ENCODE data around the gene FBLN2.
A peak's percentile ranks its signal among the peaks of the same experiment; 100 is the strongest.

Gene FBLN2

DNA sequence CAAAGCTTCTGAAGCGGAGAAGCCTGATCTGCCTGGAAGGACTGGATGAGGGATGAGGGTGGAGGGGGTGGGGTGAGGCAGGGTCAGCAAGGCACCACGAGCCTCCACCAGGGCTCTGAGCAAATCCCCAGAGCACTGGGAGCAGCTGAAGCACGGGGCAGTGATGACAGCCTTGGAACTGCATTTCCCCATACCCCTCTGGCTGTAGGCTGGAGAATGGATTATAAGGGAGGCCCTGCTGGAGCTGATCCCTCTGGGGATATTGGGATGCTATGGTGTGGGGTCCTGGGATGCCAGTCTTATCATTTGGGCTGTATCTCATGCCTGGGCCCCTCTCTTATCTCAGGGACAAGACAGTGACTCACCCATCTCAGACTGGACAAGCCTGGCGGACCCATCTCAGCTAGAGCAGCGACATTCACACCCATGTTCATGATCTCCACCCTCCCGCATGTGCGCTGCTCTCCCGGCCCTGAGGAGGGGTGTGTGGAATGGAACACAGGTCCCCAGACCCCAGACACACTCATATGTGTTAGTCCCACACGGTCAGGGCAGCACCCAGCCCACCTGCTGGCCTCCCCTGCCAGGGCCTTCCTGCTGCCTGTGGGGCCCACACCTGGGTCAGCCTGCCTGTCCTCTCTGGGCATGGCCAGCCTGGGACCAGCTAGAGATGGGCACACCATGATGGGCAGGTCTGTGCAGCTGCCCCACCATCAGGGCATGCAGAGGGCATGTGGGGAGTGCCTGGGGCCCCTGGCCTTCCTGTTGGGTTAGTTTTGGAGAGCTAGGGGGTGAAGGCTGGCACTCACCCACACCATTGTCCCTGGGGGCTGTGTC, 97.1 kb downstream of the FBLN2 start:
- H3K4me3 ChIP-seq (ENCODE audit: low read depth in 1 of 5, low read length in 5 of 5), result no peak overlapping the region
- H3K27ac ChIP-seq (ENCODE audit: low read depth, low read length), result no peak overlapping the region
- no peak overlapping the region for H3K9ac ChIP-seq (ENCODE audit: low read length in 5 of 5)
- peaks cover 0 to 13% (median 0%) of the 10 kb centered on the region in 5 donors for H3K27me3 ChIP-seq (ENCODE audit: control insufficient read depth in 5 of 5, insufficient read depth in 4 of 5, low read length in 5 of 5)
- H3K9me3 ChIP-seq (ENCODE audit: control insufficient read depth in 5 of 5, low read length in 5 of 5), result no peaks in the 10 kb centered on the region
- no peaks in the 10 kb centered on the region for H3K36me3 ChIP-seq (ENCODE audit: control insufficient read depth in 5 of 5, insufficient read depth in 5 of 5, low read length in 5 of 5)
- peaks cover 2 to 30% (median 25%) of the 10 kb centered on the region in 5 donors for H3K4me1 ChIP-seq (ENCODE audit: control insufficient read depth in 5 of 5, insufficient read depth in 5 of 5, low read length in 5 of 5)

DNA sequence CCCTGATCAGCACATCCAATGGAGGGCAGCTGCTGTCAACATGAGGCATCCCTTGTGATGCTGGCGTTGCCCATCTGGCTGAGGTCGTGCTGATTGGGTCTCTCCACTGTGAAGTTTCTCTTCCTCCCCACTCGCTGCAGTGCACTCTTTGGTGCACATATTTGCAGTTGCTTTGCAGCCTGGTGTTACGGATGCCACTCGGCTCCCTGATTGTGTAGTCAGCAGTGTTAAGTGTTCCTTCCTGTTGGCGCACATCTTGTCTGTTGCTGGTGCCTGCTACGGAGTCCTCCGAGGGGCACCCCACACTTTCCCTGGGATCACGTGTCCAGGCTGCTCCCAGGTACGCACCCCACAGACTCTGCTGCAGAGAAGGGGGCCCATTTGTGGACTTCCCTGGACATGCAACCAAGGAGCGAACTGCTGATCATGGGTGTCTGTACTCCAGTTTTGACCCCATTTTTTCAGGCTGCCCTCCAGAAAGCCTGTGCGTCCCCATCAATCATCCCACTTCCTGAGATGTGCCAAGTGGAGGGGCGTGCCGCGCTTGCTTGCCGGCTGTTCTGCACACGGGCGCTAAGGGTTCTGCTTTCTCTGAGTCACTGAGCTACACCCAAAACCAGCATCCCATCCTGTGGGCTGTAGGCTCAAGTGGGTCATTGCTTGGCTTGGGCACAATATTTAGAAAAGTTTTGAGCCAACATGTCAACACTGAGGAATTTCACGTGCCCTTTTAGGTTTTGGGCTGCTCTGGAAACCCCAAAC, 98.6 kb downstream of the FBLN2 start:
- Histone ChIP-seq H3K4me3 (ENCODE audit: low read depth in 1 of 5, low read length in 5 of 5) (peak overlapping the region in 1 of 5 donors; percentile 2), H3K27me3 (ENCODE audit: control insufficient read depth in 5 of 5, insufficient read depth in 4 of 5, low read length in 5 of 5) (peaks cover 0 to 13% (median 0%) of the 10 kb centered on the region in 5 donors), H3K4me1 (ENCODE audit: control insufficient read depth in 5 of 5, insufficient read depth in 5 of 5, low read length in 5 of 5) (peaks cover 2 to 30% (median 25%) of the 10 kb centered on the region in 5 donors), H3K9ac (ENCODE audit: low read length in 5 of 5) (no peak overlapping the region), H3K36me3 (ENCODE audit: control insufficient read depth in 5 of 5, insufficient read depth in 5 of 5, low read length in 5 of 5) (no peaks in the 10 kb centered on the region), H3K27ac (ENCODE audit: low read depth, low read length) (no peak overlapping the region), H3K9me3 (ENCODE audit: control insufficient read depth in 5 of 5, low read length in 5 of 5) (no peaks in the 10 kb centered on the region)

DNA sequence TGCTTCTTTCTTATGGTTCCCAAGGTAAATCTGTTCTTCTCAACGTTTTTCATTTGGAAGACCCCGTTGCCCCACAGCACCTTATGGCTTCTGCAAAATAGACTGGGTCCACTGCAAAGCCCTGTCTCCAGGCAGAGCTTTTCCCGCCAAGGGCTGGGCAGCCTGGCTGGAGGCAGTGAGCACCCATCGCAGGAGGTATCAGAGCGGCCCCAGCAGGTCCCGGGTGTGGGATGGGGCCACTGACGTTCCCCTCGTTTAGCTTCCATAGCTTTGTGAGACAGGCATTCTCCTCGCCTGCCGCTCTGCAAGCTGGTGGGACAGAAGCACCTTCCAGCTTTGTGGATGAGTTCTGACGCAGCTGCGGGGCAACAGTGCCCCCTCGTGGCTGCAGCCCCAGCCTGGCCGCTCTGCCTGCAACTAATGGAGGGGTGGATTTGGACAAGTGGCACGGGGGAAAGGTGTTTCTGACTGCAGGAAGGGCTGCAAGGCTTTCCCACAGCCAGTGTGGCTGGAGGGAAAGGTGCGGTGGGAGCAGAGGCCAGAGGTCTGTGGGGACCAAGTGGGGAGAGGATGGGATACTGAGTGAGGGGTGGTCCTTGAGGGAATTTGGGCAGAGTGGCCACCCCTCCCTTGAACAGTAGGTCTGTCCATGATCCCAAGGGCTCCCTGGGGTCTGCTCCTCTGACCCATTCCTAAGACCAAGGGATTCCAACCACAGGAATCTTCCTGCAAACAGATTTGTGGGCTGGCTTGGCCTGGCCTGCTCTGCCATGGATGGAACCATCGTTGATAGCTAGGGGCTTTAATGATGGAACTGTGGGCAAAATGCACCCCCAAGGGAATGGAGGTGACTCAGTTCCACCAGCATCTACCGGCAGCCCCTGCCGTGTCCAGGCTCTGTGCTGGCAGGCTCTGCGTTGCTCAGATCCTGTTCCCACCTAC, 99.4 kb downstream of the FBLN2 start:
- Histone ChIP-seq H3K27ac (ENCODE audit: low read depth, low read length) (no peak overlapping the region), H3K4me3 (ENCODE audit: low read depth in 1 of 5, low read length in 5 of 5) (peak overlapping the region in 1 of 5 donors; percentile 2), H3K4me1 (ENCODE audit: control insufficient read depth in 5 of 5, insufficient read depth in 5 of 5, low read length in 5 of 5) (peaks cover 2 to 30% (median 25%) of the 10 kb centered on the region in 5 donors)

DNA sequence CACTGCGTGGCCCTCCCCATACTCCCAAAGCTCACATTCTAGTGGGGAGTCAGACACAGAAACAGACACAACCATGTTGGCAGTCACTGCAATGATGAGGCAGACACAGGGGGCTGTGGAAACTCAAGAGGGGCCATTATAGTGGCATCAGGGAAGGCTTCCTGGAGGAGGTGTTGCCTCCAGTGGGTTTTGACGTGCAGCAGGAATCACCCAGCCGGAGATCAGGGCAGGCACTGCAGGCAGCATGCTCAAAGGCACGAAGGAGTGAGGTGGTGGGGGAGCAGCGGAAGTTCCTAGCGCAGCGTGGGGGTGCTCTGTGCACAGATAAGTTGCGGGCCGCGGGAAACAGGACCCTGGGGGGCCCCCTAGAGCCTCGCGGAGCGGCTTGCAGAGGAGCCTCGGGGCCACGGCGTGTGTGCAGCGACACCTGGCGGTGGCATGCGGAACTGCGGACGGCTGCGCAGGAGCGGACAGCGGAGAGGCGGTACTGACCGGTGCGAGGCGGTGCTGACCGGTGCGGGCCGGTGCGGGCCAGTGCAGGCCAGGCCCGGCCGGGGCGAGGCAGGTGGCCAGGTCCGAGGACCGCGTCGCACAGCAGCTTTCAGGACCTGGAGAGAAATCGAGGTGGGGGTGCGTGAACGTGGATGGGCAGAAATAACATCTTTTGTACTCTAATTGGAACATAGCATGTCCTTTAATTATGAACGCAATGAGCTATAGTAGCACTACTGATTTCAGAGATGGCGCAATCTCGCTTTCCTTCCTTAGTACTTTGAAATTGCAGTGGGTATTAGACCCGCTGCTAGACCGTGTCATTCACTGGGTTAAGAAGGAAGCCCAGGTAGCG, 101.5 kb downstream of the FBLN2 start:
- H3K9me3 ChIP-seq (ENCODE audit: control insufficient read depth in 5 of 5, low read length in 5 of 5), result no peaks in the 10 kb centered on the region
- peaks cover 0 to 19% (median 4%) of the 10 kb centered on the region in 5 donors for H3K27me3 ChIP-seq (ENCODE audit: control insufficient read depth in 5 of 5, insufficient read depth in 4 of 5, low read length in 5 of 5)
- peaks cover 2 to 37% (median 32%) of the 10 kb centered on the region in 5 donors for H3K4me1 ChIP-seq (ENCODE audit: control insufficient read depth in 5 of 5, insufficient read depth in 5 of 5, low read length in 5 of 5)
- H3K9ac ChIP-seq (ENCODE audit: low read length in 5 of 5), result no peak overlapping the region
- no peaks in the 10 kb centered on the region for H3K36me3 ChIP-seq (ENCODE audit: control insufficient read depth in 5 of 5, insufficient read depth in 5 of 5, low read length in 5 of 5)
- peak overlapping the region in 3 of 5 donors; percentile 11 to 42 (median 19) for H3K4me3 ChIP-seq (ENCODE audit: low read depth in 1 of 5, low read length in 5 of 5)
- no peak overlapping the region for H3K27ac ChIP-seq (ENCODE audit: low read depth, low read length)

More for the DNA sequence above, 99.4 kb downstream of the FBLN2 start:
- H3K9me3 ChIP-seq (ENCODE audit: control insufficient read depth in 5 of 5, low read length in 5 of 5), result no peaks in the 10 kb centered on the region
- peaks cover 0 to 13% (median 0%) of the 10 kb centered on the region in 5 donors for H3K27me3 ChIP-seq (ENCODE audit: control insufficient read depth in 5 of 5, insufficient read depth in 4 of 5, low read length in 5 of 5)
- H3K9ac ChIP-seq (ENCODE audit: low read length in 5 of 5), result no peak overlapping the region
- no peaks in the 10 kb centered on the region for H3K36me3 ChIP-seq (ENCODE audit: control insufficient read depth in 5 of 5, insufficient read depth in 5 of 5, low read length in 5 of 5)

DNA sequence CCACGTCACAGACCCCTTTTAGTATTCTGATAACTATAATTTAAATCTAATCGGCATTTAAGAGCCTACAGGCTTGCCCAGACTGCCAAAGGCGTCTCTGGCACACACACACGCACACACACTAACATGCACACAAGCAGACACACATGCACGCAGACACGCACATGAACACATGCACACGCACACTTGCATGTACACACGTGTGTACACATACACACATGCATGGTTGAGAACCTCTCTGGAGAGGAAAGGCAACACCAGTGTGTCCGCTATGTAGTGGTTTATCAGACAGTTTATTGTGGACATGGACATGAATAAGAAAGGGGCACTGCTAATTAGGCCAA, 102.1 kb downstream of the FBLN2 start:
- H3K9ac ChIP-seq (ENCODE audit: low read length in 5 of 5), result no peak overlapping the region
- peaks cover 0 to 17% (median 5%) of the 10 kb centered on the region in 5 donors for H3K27me3 ChIP-seq (ENCODE audit: control insufficient read depth in 5 of 5, insufficient read depth in 4 of 5, low read length in 5 of 5)
- H3K36me3 ChIP-seq (ENCODE audit: control insufficient read depth in 5 of 5, insufficient read depth in 5 of 5, low read length in 5 of 5), result no peaks in the 10 kb centered on the region

DNA sequence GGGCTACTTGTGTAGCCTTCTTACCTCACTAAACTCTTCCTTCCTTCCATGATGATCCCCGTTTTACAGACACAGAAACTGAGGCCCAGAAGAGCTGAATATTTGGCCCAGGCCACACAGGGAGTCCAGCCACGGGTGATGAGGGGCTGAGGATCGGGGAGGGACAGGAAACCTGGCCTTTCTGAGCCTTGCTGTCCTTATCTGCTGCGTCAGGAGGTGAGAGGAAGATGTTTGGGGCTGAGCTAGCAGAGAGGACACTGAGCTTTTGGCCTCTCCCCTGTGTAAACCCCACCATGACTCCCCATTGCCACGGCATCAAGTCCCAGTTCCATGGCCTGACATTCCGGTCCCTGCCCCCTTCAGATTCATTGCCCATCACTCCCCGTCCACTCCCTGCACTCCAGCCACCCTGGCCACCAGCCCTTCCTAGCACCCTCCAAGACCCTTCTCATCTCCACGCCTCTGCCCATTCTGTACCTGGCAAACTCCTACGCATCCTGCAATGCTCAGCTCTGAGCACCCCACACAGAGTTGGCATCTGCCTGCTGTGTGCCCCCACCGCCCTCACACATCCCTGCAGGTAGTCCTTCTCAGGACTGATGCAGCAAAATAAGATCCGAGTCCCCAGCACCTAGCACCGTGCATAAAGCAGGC, 103.0 kb downstream of the FBLN2 start:
- no peaks in the 10 kb centered on the region for H3K9me3 ChIP-seq (ENCODE audit: control insufficient read depth in 5 of 5, low read length in 5 of 5)
- no peak overlapping the region for H3K9ac ChIP-seq (ENCODE audit: low read length in 5 of 5)
- peaks cover 2 to 40% (median 35%) of the 10 kb centered on the region in 5 donors for H3K4me1 ChIP-seq (ENCODE audit: control insufficient read depth in 5 of 5, insufficient read depth in 5 of 5, low read length in 5 of 5)
- H3K27ac ChIP-seq (ENCODE audit: low read depth, low read length), result no peak overlapping the region
- no peak overlapping the region for H3K4me3 ChIP-seq (ENCODE audit: low read depth in 1 of 5, low read length in 5 of 5)
- H3K27me3 ChIP-seq (ENCODE audit: control insufficient read depth in 5 of 5, insufficient read depth in 4 of 5, low read length in 5 of 5), result peaks cover 0 to 13% (median 9%) of the 10 kb centered on the region in 5 donors
- H3K36me3 ChIP-seq (ENCODE audit: control insufficient read depth in 5 of 5, insufficient read depth in 5 of 5, low read length in 5 of 5), result no peaks in the 10 kb centered on the region

More for the DNA sequence above, 102.1 kb downstream of the FBLN2 start:
- H3K9me3 ChIP-seq (ENCODE audit: control insufficient read depth in 5 of 5, low read length in 5 of 5), result no peaks in the 10 kb centered on the region
- no peak overlapping the region for H3K27ac ChIP-seq (ENCODE audit: low read depth, low read length)
- no peak overlapping the region for H3K4me3 ChIP-seq (ENCODE audit: low read depth in 1 of 5, low read length in 5 of 5)
- H3K4me1 ChIP-seq (ENCODE audit: control insufficient read depth in 5 of 5, insufficient read depth in 5 of 5, low read length in 5 of 5), result peaks cover 2 to 40% (median 35%) of the 10 kb centered on the region in 5 donors

DNA sequence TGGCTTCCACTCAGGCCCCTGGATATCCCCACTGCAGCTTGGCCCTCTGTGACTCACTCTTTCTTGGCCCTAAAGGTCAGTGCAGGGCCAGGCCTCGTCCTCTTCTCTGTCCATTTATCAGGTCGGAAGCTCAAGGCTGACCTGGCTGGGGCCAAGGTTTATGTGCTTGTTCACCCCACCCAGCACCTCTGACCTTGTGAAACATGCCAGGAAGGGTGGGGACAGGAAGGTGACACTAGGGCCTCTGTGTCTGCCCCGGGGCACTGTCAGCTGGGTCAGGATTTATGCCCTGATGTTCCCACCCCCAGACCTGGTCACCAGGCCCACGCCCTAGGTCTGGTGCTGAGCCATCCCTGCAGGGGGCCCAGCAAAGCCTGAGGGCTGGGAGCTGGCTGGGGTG, 103.8 kb downstream of the FBLN2 start:
- no peaks in the 10 kb centered on the region for H3K9me3 ChIP-seq (ENCODE audit: control insufficient read depth in 5 of 5, low read length in 5 of 5)
- no peak overlapping the region for H3K27ac ChIP-seq (ENCODE audit: low read depth, low read length)
- H3K36me3 ChIP-seq (ENCODE audit: control insufficient read depth in 5 of 5, insufficient read depth in 5 of 5, low read length in 5 of 5), result no peaks in the 10 kb centered on the region
- no peak overlapping the region for H3K4me3 ChIP-seq (ENCODE audit: low read depth in 1 of 5, low read length in 5 of 5)
- H3K4me1 ChIP-seq (ENCODE audit: control insufficient read depth in 5 of 5, insufficient read depth in 5 of 5, low read length in 5 of 5), result peaks cover 2 to 37% (median 29%) of the 10 kb centered on the region in 5 donors
- H3K27me3 ChIP-seq (ENCODE audit: control insufficient read depth in 5 of 5, insufficient read depth in 4 of 5, low read length in 5 of 5), result peaks cover 0 to 11% (median 8%) of the 10 kb centered on the region in 5 donors
- no peak overlapping the region for H3K9ac ChIP-seq (ENCODE audit: low read length in 5 of 5)

DNA sequence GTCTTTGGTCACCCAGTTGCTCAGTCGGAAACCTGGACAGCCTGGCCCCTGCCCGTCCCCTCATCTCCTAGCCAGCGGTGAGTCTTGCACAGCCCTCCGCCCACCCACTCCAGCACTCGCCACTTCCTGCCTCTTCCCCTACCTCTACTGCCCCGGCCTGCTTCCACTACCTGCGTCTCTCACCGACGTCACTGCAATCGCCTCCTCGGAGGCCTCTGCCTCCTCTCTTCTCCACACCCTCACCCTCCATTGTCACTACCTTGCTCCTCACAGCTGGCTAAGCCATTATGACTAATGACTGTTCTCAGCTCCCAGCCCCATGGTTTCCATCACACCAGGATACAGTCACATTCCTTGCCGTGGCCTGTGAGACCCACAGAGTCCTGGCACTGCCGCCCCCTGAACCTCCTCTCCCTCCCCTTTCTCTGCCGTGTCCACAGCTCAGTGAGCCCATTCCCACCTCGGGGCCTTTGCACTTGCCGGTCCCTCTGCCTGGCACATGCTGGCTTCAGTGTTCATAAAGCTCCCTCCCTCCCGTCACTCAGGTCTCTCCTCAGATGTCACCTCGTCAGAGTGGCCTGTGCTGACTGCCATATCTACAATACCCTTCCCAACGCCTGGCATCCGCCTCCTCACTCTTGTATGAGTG, 104.8 kb downstream of the FBLN2 start:
- H3K9me3 ChIP-seq (ENCODE audit: control insufficient read depth in 5 of 5, low read length in 5 of 5), result no peaks in the 10 kb centered on the region
- no peak overlapping the region for H3K4me3 ChIP-seq (ENCODE audit: low read depth in 1 of 5, low read length in 5 of 5)
- H3K27me3 ChIP-seq (ENCODE audit: control insufficient read depth in 5 of 5, insufficient read depth in 4 of 5, low read length in 5 of 5), result peaks cover 0 to 16% (median 11%) of the 10 kb centered on the region in 5 donors
- H3K9ac ChIP-seq (ENCODE audit: low read length in 5 of 5), result no peak overlapping the region
- H3K4me1 ChIP-seq (ENCODE audit: control insufficient read depth in 5 of 5, insufficient read depth in 5 of 5, low read length in 5 of 5), result peaks cover 0 to 29% (median 18%) of the 10 kb centered on the region in 5 donors
- no peaks in the 10 kb centered on the region for H3K36me3 ChIP-seq (ENCODE audit: control insufficient read depth in 5 of 5, insufficient read depth in 5 of 5, low read length in 5 of 5)
- no peak overlapping the region for H3K27ac ChIP-seq (ENCODE audit: low read depth, low read length)
